G401 (cell line): Measurements from ENCODE around the gene PRRT4. TPM values are rescaled to one million over a fixed set of nuclear protein-coding genes. Genes with fewer than 3 reads are reported as not detected.

ENCODE experiments used
- DNase-seq: peaks from one replicate; pipeline ENCODE4 v3.0.0-alpha.2; 2015; ENCODE audit warnings: low spot score
- in situ Hi-C: cut with HindIII; loops from 2 replicates; pipeline ENCODE4 v1.10.0; 2016; ENCODE audit warnings: low sequenced_read_pairs, mixed read lengths
- total RNA-seq: library from RNA; depleted of rRNA; stranded (reverse); fragments of >200 nt; shearing (Covaris generic); gene quantifications from 2 replicates; pipeline ENCODE4 v1.2.3, GENCODE V29; 2014

PRRT4 gene
- total RNA-seq, 1 experiment from 2014 or later = 0.78 TPM

- in situ Hi-C loops = no loop called here
- no peak for DNase-seq
Measured at GRCh38 chr7:128353610-128354009, 7.9 kb downstream of the PRRT4 start.

GRCh38 chr7:128353189-128353588 lies 8.3 kb downstream of the PRRT4 start:
- in situ Hi-C loops = no loop called here
- DNase-seq = no peak

GRCh38 chr7:128352636-128353035 lies 8.9 kb downstream of the PRRT4 start:
- in situ Hi-C loops = no loop called here
- no peak for DNase-seq

GRCh38 chr7:128352153-128352537 lies 9.3 kb downstream of the PRRT4 start:
- in situ Hi-C loops = no loop called here
- peak; percentile 35 for DNase-seq

- in situ Hi-C loops = no loop called here
- no peak for DNase-seq
Measured at GRCh38 chr7:128351296-128352152, 10.0 kb downstream of the PRRT4 start.

GRCh38 chr7:128350708-128351295 lies 10.7 kb downstream of the PRRT4 start:
- in situ Hi-C loops = no loop called here

GRCh38 chr7:128349466-128349825 lies 12.0 kb downstream of the PRRT4 start:
- DNase-seq = no peak
- in situ Hi-C loops = no loop called here

More at GRCh38 chr7:128350708-128351295, 10.7 kb downstream of the PRRT4 start:
- DNase-seq = no peak

- in situ Hi-C loops = no loop called here
- peak; percentile 25 for DNase-seq
Measured at GRCh38 chr7:128347647-128348097, 13.8 kb downstream of the PRRT4 start.

GRCh38 chr7:128344431-128344774 lies 17.1 kb downstream of the PRRT4 start:
- no peak for DNase-seq

GRCh38 chr7:128343554-128344430 lies 17.7 kb downstream of the PRRT4 start, which contains the start of gene RBM28:
TSS of gene RBM28 (minus strand) at chr7:128343908. CDS start at chr7:128343793, 115 bp downstream.
- in situ Hi-C loops = no loop called here

More at GRCh38 chr7:128344431-128344774, 17.1 kb downstream of the PRRT4 start:
- in situ Hi-C loops = no loop called here

GRCh38 chr7:128341733-128342132 lies 19.8 kb downstream of the PRRT4 start:
- in situ Hi-C loops = no loop called here

More at GRCh38 chr7:128343554-128344430, 17.7 kb downstream of the PRRT4 start, which contains the start of gene RBM28:
- peak; percentile 91 for DNase-seq

GRCh38 chr7:128335730-128336129 lies 25.8 kb downstream of the PRRT4 start:
- in situ Hi-C loops = no loop called here
- DNase-seq = no peak

More at GRCh38 chr7:128341733-128342132, 19.8 kb downstream of the PRRT4 start:
- no peak for DNase-seq

- DNase-seq = no peak
- in situ Hi-C loops = no loop called here
Measured at GRCh38 chr7:128324368-128324680, 37.2 kb downstream of the PRRT4 start.

- in situ Hi-C loops = no loop called here
Measured at GRCh38 chr7:128323459-128324367, 37.8 kb downstream of the PRRT4 start.

GRCh38 chr7:128323040-128323439 lies 38.5 kb downstream of the PRRT4 start:
- in situ Hi-C loops = no loop called here
- DNase-seq = no peak

More at GRCh38 chr7:128323459-128324367, 37.8 kb downstream of the PRRT4 start:
- no peak for DNase-seq

GRCh38 chr7:128322040-128322643 lies 39.3 kb downstream of the PRRT4 start:
- peak; percentile 74 for DNase-seq
- in situ Hi-C loops = no loop called here

GRCh38 chr7:128321044-128321422 lies 40.5 kb downstream of the PRRT4 start:
- DNase-seq = no peak
- in situ Hi-C loops = no loop called here

- in situ Hi-C loops = no loop called here
- no peak for DNase-seq
Measured at GRCh38 chr7:128318691-128319090, 42.8 kb downstream of the PRRT4 start.
